Muscle of back (tissue), 11 donors: ENCODE data around the gene PIGS. TPM values are rescaled to one million over a fixed set of nuclear protein-coding genes. Genes with fewer than 3 reads are reported as not detected.

ENCODE experiments used
- DNase-seq, 3 donors: peaks; one replicate each; pipeline versions ENCODE4 v3.0.0 to v3.0.0-alpha.2; 2013
- polyA plus RNA-seq, 10 donors: library from polyadenylated mRNA; unstranded; fragments of 120-200 nt; gene quantifications; one replicate each; pipeline ENCODE4 v1.2.1, GENCODE V29; 2013; ENCODE audit not compliant: insufficient read length in 10 of 10

The PIGS gene
- polyA plus RNA-seq, 10 donors = 39.9 to 52.0 (median 44.3) TPM

- peak; percentile 69 to 91 (median 84) for DNase-seq
Observed at GRCh38 chr17:28552176-28552999, 18.9 kb downstream of the PIGS start, which contains the start of gene UNC119. Gene UNC119 (minus strand): TSS chr17:28552624. CDS start chr17:28552557, 67 bp downstream.

- peak in 1 of 3 donors; percentile 66 for DNase-seq
Observed at GRCh38 chr17:28551421-28552175, 19.7 kb downstream of the PIGS start.

- DNase-seq = no peak
Observed at GRCh38 chr17:28550858-28551257, 20.5 kb downstream of the PIGS start.

GRCh38 chr17:28549236-28550132 is 21.8 kb downstream of the PIGS start:
- DNase-seq = no peak

GRCh38 chr17:28548417-28549130 is 22.8 kb downstream of the PIGS start:
- no peak for DNase-seq

GRCh38 chr17:28547623-28548416 is 23.5 kb downstream of the PIGS start:
- peak in 2 of 3 donors; percentile 48 to 61 for DNase-seq

- no peak for DNase-seq
Observed at GRCh38 chr17:28547096-28547622, 24.2 kb downstream of the PIGS start.

GRCh38 chr17:28545787-28546415 is 25.4 kb downstream of the PIGS start:
- no peak for DNase-seq

GRCh38 chr17:28545141-28545503 is 26.2 kb downstream of the PIGS start:
- DNase-seq = no peak

GRCh38 chr17:28544402-28545140 is 26.8 kb downstream of the PIGS start:
- no peak for DNase-seq

- no peak for DNase-seq
Observed at GRCh38 chr17:28541439-28541838, 29.9 kb downstream of the PIGS start.

GRCh38 chr17:28540231-28540630 is 31.1 kb downstream of the PIGS start:
- no peak for DNase-seq

GRCh38 chr17:28538296-28538895 is 32.9 kb downstream of the PIGS start:
- DNase-seq = no peak

GRCh38 chr17:28537219-28537610 is 34.1 kb downstream of the PIGS start:
- no peak for DNase-seq

- no peak for DNase-seq
Observed at GRCh38 chr17:28536532-28537218, 34.6 kb downstream of the PIGS start.

- no peak for DNase-seq
Observed at GRCh38 chr17:28534740-28535375, 36.5 kb downstream of the PIGS start.

- no peak for DNase-seq
Observed at GRCh38 chr17:28533091-28533807, 38.1 kb downstream of the PIGS start.
